ENCODE data around the gene RNPEP.
"Not testable (repeated sequence)": the region's sequence is repeated elsewhere in the genome, so short reads cannot be mapped to it uniquely, and the experiment has no call there.

The RNPEP gene

DNA sequence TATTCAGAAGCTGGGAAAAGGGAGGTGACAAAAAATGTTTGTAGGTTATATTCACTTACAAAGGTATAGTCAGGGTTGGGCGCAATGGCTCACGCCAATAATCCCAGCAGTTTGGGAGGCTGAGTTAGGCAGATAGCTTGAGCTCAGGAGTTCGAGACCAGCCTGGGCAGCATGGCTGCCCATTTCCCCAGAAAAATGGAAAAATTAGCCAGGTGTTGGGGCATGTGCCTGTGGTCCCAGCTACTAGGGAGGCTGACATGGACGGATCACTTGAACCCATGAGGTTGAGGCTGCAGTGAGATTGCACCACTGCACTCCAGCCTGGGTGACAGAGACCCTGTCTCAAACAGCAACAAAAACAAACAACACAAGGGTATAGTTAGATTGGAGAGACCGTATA is 24.1 kb upstream of the RNPEP start:
- no peak for DNase-seq (ENCODE audit: low read depth in 2 of 2)

DNA sequence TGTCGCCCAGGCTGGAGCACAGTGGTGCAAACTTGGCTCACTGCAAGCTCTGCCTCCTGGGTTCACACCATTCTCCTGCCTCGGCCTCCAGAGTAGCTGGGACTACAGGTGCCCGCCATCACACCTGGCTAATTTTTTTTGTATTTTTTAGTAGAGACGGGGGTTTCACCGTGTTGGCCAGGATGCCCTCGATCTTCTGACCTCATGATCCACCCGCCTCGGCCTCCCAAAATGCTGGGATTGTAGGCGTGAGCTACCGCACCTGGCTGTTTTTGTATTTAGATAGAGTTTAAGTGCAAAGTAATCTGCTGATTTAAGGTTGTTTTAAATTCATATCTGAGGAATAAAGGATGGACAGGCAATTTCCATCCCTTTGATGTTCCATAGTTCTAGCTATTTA is 20.1 kb upstream of the RNPEP start:
- DNase-seq (ENCODE audit: low read depth in 2 of 2) = not testable (repeated sequence)

- DNase-seq (ENCODE audit: low read depth in 2 of 2) = no peak
Measured at GRCh38 chr1:201964261-201964660, 18.2 kb upstream of the RNPEP start.

DNA sequence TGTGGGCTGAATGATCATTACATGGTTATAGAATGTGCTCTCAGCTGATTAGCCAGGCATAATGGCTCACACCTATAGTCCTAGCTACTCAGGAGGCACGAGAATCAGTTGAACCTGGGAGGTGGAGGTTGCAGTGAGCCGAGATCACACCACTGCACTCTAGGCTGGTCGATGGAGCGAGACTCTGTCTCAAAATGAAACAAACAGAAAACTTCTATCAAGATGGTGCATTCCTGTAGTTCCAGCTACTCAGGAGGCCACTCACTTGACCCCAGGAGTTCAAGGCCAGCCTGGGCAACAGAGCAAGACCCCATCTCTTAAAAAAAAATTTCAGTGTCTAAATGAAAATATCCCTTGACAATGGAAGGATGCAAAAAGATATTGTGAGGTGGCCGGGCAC is 16.3 kb upstream of the RNPEP start:
- no peak for DNase-seq (ENCODE audit: low read depth in 2 of 2)

DNA sequence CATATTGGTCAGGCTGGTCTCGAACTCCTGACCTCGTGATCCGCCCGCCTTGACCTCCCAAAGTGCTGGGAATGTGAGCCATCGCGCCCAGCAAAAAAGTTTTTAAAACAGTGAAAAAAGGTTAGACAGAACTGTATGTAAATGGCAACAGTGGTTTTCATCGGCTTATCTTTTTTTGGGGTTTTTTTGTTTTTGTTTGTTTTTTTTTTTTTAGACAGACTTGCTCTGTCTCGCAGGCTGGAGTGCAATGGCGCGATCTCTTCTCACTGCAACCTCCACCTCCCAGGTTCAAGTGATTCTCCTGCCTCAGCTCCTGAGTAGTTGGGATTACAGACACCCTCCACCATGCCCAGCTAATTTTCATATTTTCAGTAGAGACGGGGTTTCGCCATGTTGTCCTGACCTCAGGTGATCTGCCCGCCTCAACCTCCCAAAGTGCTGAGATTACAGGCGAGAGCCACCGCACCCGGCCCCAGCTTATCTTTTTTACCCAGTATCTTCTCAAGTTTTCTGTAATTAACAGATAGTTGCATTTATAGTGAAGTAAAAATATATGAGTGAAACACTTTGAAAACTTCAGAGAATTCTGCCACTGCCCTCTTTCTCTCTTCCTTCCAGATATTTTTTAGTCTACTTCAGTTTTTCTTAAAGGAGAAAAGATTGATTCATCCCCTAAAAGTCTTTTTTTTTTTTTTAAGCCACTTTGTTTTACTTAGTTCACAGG is 14.1 kb upstream of the RNPEP start:
- no peak for DNase-seq (ENCODE audit: low read depth in 2 of 2)

DNA sequence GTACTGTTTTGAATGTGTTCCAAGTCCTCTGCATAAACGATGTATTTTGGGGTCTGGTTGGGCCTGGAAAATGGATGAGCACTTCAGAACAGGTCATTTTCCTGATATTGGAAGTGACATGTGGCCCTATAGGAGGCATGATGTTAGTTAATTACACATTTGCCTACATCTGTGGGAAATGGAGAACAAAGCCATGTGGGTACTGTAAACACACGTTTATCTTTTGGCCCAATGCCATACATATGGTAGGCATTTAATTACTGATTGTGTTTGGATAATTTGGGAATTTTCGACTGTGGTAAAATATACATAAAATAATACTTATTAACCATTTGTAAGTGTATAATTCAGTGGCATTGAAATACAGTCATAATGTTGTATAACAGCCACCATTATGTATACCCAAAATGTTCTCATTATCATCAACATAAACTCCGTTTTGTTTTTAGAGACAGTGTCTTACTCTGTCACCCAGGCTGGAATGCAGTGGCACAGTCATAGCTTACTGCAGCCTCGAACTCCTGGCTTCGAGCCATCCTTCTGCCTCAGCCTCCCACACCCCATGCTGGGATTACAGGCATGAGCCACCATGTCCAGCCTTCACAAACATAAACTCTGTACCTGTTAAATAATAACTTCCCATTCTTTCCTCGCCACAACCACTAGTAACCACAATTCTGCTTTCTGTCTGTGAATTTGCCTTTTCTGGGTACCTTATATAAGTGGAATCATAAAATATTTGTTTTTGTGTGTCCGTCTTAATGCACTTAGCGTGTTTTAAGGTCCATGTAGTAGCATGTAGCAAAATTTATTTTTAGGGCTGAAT is 11.9 kb upstream of the RNPEP start:
- DNase-seq (ENCODE audit: low read depth in 2 of 2) = no peak

DNA sequence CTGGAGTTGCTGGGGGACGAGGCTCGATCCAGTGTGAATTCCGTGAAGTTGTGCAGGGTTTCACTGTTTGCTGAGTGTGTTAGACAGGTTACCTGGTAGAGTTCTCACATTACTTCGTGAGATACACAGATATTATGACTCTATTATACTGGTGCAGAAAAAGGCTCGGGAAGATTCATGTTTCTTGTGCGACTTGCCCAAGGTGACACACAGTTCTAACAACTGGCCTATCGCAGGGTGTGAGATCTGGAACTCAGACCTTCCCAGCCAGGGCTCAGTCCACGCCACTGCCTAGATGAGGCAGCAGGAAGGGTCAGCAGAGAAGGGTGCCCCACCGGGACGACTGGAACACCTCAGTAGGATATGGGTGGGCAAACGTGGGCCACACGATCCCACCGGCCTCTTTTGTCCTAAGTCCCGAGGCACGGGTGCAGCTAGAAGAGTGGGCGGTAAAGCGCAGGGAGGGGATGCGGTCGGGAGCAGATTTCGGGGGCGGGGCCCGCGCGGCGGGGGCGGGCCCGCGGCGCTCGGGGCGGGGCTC is 296 bp upstream of the RNPEP start:
- DNase-seq (ENCODE audit: low read depth in 2 of 2) = peak; percentile 44 to 57

DNA sequence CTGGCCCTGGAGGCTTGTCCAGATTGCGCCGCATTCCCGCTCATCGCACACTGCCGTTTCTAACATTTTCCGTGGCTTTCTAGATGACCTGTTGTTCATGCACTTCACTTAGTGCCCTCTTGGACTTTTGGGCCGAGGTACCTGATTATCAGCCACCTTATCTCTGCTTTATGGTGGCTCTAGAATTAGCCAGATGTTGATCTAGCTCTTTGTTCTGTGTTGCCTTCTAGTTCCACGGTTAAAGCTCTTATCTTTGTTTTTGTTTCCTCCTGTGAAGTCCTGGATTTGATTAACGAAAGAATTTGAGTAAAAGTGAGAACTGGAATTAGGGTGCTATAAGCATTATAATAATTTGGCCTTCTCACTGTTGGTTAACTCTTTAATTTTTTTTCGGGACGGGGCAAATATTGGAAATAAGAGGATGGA is 945 bp downstream of the RNPEP start:
- no peak for DNase-seq (ENCODE audit: low read depth in 2 of 2)

- DNase-seq (ENCODE audit: low read depth in 2 of 2) = no peak
Measured at GRCh38 chr1:201984446-201984845, 2.0 kb downstream of the RNPEP start.

DNA sequence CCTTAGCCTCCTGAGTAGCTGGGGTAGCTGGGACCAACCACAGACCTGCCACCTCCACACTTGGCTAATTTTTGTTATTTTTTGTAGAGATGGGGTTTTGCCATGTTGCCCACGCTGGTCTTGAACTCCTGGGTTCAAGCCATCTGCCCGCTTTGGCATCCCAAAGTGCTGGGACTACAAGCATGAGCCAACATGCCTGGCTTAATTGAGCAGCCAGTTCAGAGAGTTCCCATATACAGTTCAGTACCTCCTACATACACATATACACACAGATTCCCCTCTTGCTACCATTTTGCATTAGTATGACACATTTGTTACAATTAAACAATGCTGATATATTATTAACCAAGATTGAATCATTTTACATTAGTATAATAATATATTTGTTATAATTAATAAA is 2.9 kb downstream of the RNPEP start:
- DNase-seq (ENCODE audit: low read depth in 2 of 2) = no peak

GRCh38 chr1:201988601-201989000 is 6.2 kb downstream of the RNPEP start:
- DNase-seq (ENCODE audit: low read depth in 2 of 2) = no peak

- DNase-seq (ENCODE audit: low read depth in 2 of 2) = no peak
Measured at GRCh38 chr1:201989354-201990128, 7.1 kb downstream of the RNPEP start.

DNA sequence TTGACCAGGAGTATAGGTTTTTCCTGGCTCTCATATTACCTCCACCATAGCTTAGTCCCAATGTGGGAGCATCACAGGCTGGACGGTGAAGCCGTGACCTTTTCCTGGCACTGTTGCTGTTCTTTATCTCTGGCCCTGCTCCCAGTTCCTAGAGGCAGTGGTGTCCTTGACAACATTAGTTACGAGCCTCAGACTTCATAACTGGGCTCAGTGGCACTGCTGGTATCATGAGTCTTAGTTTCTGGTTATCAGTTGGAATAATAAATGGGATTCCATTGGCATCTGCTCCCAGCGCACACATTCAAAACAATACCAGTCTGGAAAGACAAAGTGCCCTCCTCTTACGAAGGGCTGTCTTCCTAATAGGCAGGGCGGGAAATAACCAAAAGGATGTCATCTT is 8.0 kb downstream of the RNPEP start:
- no peak for DNase-seq (ENCODE audit: low read depth in 2 of 2)

GRCh38 chr1:201999625-202000238 is 17.3 kb downstream of the RNPEP start:
- DNase-seq (ENCODE audit: low read depth in 2 of 2) = no peak

DNA sequence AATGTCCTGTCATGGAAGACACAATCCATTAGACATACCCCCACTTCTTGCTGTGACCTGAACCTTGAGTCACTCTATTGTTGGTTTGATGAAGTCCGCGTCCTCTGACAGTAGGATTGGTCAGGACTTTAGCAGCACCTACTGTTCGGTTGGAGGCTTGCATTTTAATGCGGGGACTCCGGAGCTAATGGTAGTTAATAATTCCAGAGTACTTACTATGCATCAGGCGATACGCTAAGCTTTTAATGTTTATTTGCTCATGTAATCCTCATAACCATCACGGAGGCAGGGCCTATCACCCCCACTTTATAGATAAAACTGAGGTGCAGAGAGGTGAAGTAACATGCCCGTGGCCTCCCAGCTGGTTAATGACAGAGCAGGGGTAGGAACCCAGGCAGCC is 20.1 kb downstream of the RNPEP start:
- DNase-seq (ENCODE audit: low read depth in 2 of 2) = no peak

GRCh38 chr1:202004711-202005110 is 22.3 kb downstream of the RNPEP start:
- no peak for DNase-seq (ENCODE audit: low read depth in 2 of 2)

- no peak for DNase-seq (ENCODE audit: low read depth in 2 of 2)
Measured at GRCh38 chr1:202005958-202006357, 23.5 kb downstream of the RNPEP start.

GRCh38 chr1:202007304-202007703 is 24.9 kb downstream of the RNPEP start:
- no peak for DNase-seq (ENCODE audit: low read depth in 2 of 2)

DNA sequence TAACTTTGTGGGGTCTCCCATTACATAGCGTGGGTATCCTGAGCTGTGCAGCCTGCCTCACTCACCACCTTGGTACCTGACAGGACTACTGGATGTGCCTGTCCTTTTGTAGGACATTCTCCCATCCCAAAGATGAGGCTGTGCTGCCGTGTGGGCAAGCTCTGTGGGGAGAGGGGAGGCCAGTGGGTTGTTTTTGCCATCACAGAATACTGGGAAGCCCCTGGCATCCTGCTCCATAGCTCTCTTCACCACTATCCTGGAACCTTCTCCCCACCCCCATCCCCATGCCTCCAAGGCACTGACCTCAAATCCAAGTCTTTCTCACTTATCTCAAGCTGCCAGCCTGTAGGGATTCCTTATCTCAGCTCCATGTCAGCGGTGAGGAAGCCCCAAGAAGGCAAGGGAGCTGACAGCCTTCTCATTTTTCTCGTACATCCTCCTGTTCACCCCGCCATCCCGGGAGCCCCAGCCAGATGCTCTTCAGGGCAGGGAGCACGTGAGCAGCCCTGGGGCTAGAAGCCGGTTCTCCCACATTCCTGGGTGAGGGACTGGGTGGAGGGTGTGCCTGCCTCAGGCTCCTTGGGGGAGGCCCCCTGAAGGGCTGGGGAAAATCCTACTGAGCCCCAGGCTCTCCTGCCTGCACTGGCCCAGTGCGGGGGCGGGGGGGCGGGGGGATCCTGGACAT is 25.5 kb downstream of the RNPEP start:
- no peak for DNase-seq (ENCODE audit: low read depth in 2 of 2)

DNA sequence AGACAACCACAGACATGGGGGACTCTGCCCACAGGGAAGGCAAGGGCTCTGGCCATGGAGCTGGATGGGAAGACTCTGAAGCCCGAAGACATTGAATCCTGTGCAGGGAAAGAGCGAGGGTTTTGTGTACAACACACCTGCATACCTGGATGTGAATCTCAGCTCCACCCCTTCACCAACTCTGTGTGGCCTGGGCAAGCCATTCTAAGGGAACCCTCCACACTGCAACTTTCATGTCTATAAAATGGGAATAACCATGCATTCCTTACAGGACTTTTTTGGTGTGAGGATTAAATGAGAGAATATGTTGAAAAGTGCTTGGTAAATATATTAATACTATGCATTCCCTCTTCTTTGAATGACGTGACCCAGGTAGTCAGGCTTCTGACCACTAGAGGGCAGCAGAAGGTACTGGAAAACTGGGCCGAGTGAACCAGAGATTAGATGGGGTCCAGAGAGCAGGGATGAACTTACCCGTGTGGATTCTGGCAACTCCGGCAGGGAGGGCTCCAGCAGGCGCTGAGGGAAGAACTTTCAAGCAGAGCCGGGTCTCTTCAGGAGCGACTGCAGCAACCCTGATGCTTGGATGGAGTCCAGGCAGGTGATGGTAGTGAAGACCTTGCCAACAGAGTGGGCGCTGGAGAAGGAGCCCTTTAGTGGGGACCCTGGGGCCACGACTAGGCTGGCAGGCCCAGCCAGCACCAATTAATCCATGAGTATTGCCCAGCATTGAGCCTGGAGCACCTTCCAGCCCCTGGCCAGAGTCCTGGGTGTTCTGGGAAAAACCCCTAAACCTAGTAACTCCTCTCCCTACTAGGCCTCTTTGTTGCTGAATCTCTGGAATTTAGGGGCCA is 27.1 kb downstream of the RNPEP start:
- DNase-seq (ENCODE audit: low read depth in 2 of 2) = peak; percentile 24 to 35
